ENCODE results near the gene RBM23.

- TF ChIP-seq POLR2A (IDR thresholded peaks at IDR 0.05; ENCODE audit: low read depth): no peak
- no peak for TF ChIP-seq POLR2AphosphoS5 (IDR thresholded peaks at IDR 0.05)
- no peak for TF ChIP-seq CTCF (IDR thresholded peaks at IDR 0.05)
Observed at GRCh38 chr14:22885975-22886374, 33.0 kb downstream of the RBM23 start.
